Lower leg skin (tissue), 3 donors: ENCODE measurements around the gene EFEMP2.

Source experiments
- POLR2A ChIP-seq, 2 donors: fragments of 450-650 bp; IDR thresholded peaks; one replicate each; pipeline ENCODE4 v1.6.1; 2016 to 2017; ENCODE audit warnings: antibody characterized with exemption in 2 of 2, mild to moderate bottlenecking in 1 of 2, moderate library complexity in 1 of 2
- TF ChIP-seq, protein P1 (sequence below), 3 donors: fragments of 450-650 bp; IDR thresholded peaks; one replicate each; pipeline ENCODE4 v1.5.1; 2016; ENCODE audit warnings: antibody characterized with exemption in 3 of 3, mild to moderate bottlenecking in 3 of 3, moderate library complexity in 2 of 3

DNA sequence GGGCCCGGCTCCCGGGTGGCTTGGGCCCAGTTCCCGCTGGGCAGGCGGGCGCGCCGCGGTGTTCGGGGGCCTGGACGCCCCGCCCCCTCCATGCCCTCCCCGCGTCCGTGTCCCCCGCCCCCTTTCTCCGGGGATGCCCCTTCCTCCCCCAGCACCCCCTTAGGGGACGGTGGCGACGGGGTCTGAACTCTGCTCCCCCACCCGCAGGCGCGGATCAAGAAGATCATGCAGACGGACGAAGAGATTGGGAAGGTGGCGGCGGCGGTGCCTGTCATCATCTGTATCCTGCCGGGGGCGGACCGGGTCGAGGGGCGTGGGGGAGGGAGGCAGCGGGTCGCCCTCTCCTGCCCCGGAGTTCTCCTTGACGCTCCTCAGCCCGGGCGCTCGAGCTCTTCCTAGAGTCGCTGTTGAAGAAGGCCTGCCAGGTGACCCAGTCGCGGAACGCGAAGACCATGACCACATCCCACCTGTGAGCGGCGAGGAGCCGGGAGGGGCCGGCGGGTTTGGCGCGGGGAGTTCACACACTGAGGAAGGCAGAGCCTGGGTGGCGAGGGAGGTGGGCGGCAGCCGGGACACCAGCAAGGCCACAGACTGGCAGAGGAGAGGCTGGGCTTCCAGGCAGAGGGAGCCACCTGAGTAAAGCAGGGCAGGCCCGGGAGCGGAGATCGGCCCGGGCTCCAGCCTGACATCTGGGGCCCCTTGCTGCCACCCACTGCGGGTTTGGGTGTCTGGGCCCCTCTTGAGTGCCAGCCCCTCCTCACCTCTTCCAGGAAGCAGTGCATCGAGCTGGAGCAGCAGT lies 47.2 kb upstream of the EFEMP2 start:
- TF ChIP-seq, protein P1, sequence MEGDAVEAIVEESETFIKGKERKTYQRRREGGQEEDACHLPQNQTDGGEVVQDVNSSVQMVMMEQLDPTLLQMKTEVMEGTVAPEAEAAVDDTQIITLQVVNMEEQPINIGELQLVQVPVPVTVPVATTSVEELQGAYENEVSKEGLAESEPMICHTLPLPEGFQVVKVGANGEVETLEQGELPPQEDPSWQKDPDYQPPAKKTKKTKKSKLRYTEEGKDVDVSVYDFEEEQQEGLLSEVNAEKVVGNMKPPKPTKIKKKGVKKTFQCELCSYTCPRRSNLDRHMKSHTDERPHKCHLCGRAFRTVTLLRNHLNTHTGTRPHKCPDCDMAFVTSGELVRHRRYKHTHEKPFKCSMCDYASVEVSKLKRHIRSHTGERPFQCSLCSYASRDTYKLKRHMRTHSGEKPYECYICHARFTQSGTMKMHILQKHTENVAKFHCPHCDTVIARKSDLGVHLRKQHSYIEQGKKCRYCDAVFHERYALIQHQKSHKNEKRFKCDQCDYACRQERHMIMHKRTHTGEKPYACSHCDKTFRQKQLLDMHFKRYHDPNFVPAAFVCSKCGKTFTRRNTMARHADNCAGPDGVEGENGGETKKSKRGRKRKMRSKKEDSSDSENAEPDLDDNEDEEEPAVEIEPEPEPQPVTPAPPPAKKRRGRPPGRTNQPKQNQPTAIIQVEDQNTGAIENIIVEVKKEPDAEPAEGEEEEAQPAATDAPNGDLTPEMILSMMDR (IDR thresholded peaks at IDR 0.05) = no peak
- TF ChIP-seq POLR2A (IDR thresholded peaks at IDR 0.05) = no peak
